Ovary (tissue), 9 donors: ENCODE results near the gene S100A16. TPM values are rescaled to one million over a fixed set of nuclear protein-coding genes. Genes with fewer than 3 reads are reported as not detected.

Source experiments
- DNase-seq, 5 donors: peaks; one replicate each; pipeline ENCODE4 v3.0.0-alpha.2; 2019 to 2020
- H3K27ac ChIP-seq, 2 donors: fragments of 200-600 bp; one replicate each; pipeline versions ENCODE4 v1.5.1 to v1.8.0; 2019 to 2022
- H3K27me3 ChIP-seq: fragments of 200-600 bp; one replicate; pipeline ENCODE4 v1.8.0; 2022
- H3K36me3 ChIP-seq: fragments of 200-600 bp; sonication (generic); one replicate; pipeline ENCODE4 v1.5.1; 2019
- H3K4me1 ChIP-seq: one replicate; pipeline ENCODE4 v1.8.1; 2013; ENCODE audit warnings: mild to moderate bottlenecking, moderate library complexity; ENCODE audit not compliant: insufficient read depth
- H3K4me3 ChIP-seq: fragments of 200-600 bp; sonication (generic); one replicate; pipeline ENCODE4 v1.5.1; 2017
- H3K9me3 ChIP-seq, 2 donors: fragments of 200-600 bp in 1 of 2; sonication (generic) in 1 of 2; one replicate each; pipeline versions ENCODE4 v1.5.1 to v1.8.1; 2013 to 2019; ENCODE audit warnings: mild to moderate bottlenecking in 1 of 2, moderate library complexity in 1 of 2
- EP300 ChIP-seq: sonication (generic); formaldehyde crosslinking; IDR thresholded peaks from one replicate; pipeline ENCODE4 v1.6.1; 2017; ENCODE audit warnings: antibody characterized with exemption
- POLR2A ChIP-seq: fragments of 450-650 bp; IDR thresholded peaks from one replicate; pipeline ENCODE4 v1.6.1; 2017; ENCODE audit warnings: antibody characterized with exemption, mild to moderate bottlenecking, moderate library complexity
- WGBS, 3 donors: extraction: QIAGEN DNeasy Blood & Tissue Kit in 1 of 3; methylation state at CpG; one replicate each; pipeline versions ENCODE4 v1.1.5 to v1.1.7; 2013 to 2017; 5-methylcytosine and 5-hydroxymethylcytosine counted together
- intact Hi-C, 4 donors: fragments of 100-400 bp; cut with DNase I; formaldehyde crosslinking; loops; one replicate each; pipeline versions ENCODE4 v1.11.0 to v1.15.1; 2022 to 2023
- polyA plus RNA-seq, 2 donors: library from polyadenylated mRNA; stranded (reverse); fragments of 200-250 nt in 1 of 2; fragments of 350-450 nt in 1 of 2; fragmentation: Illumina TruSeq in 1 of 2; extraction: RNeasy Lipid Tissue Mini Kit (QIAGEN cat#74804) in 1 of 2; gene quantifications; one replicate each; pipeline ENCODE4 v1.2.3, GENCODE V29; 2013 to 2014
- total RNA-seq, 7 donors: library from RNA; depleted of rRNA in 2 of 7; stranded (reverse); fragments of >200 nt in 2 of 7; fragmentation: NEBNext Ultra II Directional in 3 of 7; extraction: Animal tissue kit (Norgen Biotek cat#: 25700) in 3 of 7; gene quantifications; one replicate each; pipeline versions ENCODE4 v1.1.0 to v1.2.4, GENCODE V29; 2016 to 2023
- TF ChIP-seq, protein P1 (sequence below), 3 donors: fragments of 450-650 bp in 2 of 3; fragments of 200-600 bp in 1 of 3; IDR thresholded peaks; one replicate each; pipeline versions ENCODE4 v1.5.1 to v1.8.0; 2016 to 2022; ENCODE audit warnings: antibody characterized with exemption in 3 of 3, mild to moderate bottlenecking in 1 of 3
- donor health status: DM: no; HTN: no; CAD: no; lungs with moderate emphysema.
- donor health status: DM: no; HTN: no; CAD: no.
- donor health status: Bipolar disorder and iron deficiency.
- donor health status: DM: yes; HTN: yes; CAD: no.
- donor health status: DM: no; HTN: no; CAD: no.
- donor health status: DM: yes; HTN: yes; CAD: no.

The S100A16 gene
- total and polyA plus RNA-seq, 9 donors, result 40.7 to 200 (median 81.0) TPM

DNA sequence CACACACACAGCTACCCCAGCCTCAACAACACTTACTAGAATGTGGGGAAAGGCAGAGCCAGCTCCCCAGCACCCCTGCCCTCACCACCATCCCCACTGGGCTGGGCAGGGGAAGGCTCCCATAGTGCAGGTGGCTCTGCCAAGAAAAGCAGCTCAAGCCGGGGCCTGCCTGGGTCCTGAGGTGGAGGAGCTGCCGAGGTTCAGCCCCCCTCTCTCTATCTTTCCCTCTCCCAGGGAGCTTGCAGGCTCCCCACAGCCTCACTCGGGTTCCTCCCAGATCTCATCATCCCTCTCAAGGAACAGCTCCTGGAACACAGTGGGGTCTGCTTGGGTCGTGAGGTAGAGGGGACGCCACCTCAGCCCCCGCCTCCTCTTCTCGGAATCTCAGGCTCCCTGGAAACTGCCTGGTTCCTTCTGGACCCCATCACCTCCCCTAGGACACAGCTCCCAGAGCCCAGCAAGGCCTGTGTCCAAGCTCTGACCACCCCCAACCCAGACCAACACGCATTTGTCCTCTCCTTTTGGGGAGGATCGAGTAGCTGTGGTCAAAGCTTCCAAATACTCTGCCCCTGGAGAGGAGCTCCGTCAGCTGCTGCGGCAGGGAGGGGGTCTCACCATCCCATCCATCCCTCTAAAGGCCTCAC lies 704 bp downstream of the S100A16 start:
- Histone ChIP-seq H3K36me3 (no peaks in the 10 kb centered on the region), H3K4me1 (peaks cover 34% of the 10 kb centered on the region), H3K27ac (peak overlapping the region; percentile 84 to 93), H3K9me3 (no peaks in the 10 kb centered on the region), H3K4me3 (peak overlapping the region; percentile 74), H3K27me3 (no peaks in the 10 kb centered on the region)
- no peak for TF ChIP-seq EP300
- TF ChIP-seq POLR2A, result no peak
- TF ChIP-seq, protein P1, sequence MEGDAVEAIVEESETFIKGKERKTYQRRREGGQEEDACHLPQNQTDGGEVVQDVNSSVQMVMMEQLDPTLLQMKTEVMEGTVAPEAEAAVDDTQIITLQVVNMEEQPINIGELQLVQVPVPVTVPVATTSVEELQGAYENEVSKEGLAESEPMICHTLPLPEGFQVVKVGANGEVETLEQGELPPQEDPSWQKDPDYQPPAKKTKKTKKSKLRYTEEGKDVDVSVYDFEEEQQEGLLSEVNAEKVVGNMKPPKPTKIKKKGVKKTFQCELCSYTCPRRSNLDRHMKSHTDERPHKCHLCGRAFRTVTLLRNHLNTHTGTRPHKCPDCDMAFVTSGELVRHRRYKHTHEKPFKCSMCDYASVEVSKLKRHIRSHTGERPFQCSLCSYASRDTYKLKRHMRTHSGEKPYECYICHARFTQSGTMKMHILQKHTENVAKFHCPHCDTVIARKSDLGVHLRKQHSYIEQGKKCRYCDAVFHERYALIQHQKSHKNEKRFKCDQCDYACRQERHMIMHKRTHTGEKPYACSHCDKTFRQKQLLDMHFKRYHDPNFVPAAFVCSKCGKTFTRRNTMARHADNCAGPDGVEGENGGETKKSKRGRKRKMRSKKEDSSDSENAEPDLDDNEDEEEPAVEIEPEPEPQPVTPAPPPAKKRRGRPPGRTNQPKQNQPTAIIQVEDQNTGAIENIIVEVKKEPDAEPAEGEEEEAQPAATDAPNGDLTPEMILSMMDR (IDR thresholded peaks at IDR 0.05), result no peak
- intact Hi-C loops, result loop anchor here in 1 of 4 donors (2.0 kb wide), 1 partner anchor 61 kb away; no protein-coding TSS in a partner anchor
- 8 to 14% (median 12%) methylated on average over 11 of the region's 11 CpGs for WGBS, 3 donors
- DNase-seq, result peak in 3 of 5 donors; percentile 60 to 66 (median 64)

DNA sequence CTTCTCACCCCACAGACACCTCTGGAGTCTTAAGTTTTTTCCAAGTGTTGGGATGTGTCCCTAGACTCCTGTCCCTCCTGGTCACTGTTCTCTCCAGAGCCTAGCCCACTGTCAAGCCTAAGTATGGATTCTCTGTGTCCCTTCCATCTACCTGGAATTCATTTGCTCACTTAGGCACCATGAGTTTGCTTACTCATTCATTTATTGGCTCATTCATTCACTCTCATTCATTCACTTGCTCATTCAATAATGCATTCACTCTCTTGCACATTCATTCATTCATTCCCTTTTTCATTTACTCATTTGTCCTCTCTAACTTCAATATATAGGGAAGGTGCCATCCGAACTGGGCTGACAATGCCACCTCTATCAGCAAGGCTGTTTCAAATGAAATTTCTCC lies 1.6 kb downstream of the S100A16 start:
- Histone ChIP-seq H3K4me3 (peak overlapping the region; percentile 74), H3K9me3 (no peaks in the 10 kb centered on the region), H3K36me3 (no peaks in the 10 kb centered on the region), H3K27me3 (no peaks in the 10 kb centered on the region), H3K27ac (peak overlapping the region in 1 of 2 donors; percentile 84), H3K4me1 (peaks cover 30% of the 10 kb centered on the region)
- DNase-seq, result no peak
- WGBS, 3 donors, result 28 to 53% (median 44%) methylated on average over 1 of the region's 1 CpG
- TF ChIP-seq, protein P1 (IDR thresholded peaks at IDR 0.05), result no peak
- TF ChIP-seq EP300 (no peak), POLR2A (no peak)
- intact Hi-C loops, result no loop called here

- WGBS, 3 donors, result 72 to 83% (median 76%) methylated on average over 7 of the region's 7 CpGs
- Histone ChIP-seq H3K4me3 (no peak overlapping the region), H3K36me3 (no peaks in the 10 kb centered on the region), H3K27me3 (no peaks in the 10 kb centered on the region), H3K4me1 (peaks cover 27% of the 10 kb centered on the region), H3K9me3 (no peaks in the 10 kb centered on the region), H3K27ac (peak overlapping the region; percentile 54 to 72)
- intact Hi-C loops, result no loop called here
- peak in 1 of 5 donors; percentile 39 for DNase-seq
- TF ChIP-seq EP300 (no peak), POLR2A (no peak)
- TF ChIP-seq, protein P1 (IDR thresholded peaks at IDR 0.05), result no peak
Observed at GRCh38 chr1:153610811-153611301, 2.1 kb downstream of the S100A16 start.

DNA sequence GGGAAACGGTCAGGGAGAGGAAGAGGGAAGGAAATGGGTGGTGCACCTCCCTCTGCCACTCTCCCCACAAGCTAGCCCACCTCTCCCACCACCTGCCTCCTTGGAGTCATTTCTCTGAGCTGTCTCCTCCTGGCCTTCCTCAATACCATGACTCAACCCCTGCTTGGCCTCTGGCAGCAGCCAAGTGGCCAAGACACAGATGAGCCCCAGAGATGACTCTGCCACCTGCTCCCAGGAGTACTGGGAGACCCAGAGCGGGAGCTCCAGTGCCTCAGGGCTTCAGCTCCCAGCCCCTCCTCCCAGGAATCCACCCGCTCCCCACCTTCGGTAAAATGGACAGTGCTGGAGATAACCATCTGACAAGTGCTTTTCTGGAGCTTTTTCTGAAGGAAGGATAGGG lies 2.6 kb downstream of the S100A16 start:
- Histone ChIP-seq H3K36me3 (no peaks in the 10 kb centered on the region), H3K4me3 (no peak overlapping the region), H3K4me1 (peaks cover 27% of the 10 kb centered on the region), H3K9me3 (no peaks in the 10 kb centered on the region), H3K27me3 (no peaks in the 10 kb centered on the region), H3K27ac (peak overlapping the region; percentile 54 to 72)
- intact Hi-C loops, result no loop called here
- TF ChIP-seq POLR2A, result no peak
- TF ChIP-seq, protein P1 (IDR thresholded peaks at IDR 0.05), result no peak
- TF ChIP-seq EP300, result no peak
- WGBS, 3 donors, result 64 to 71% (median 66%) methylated on average over 4 of the region's 4 CpGs
- peak in 1 of 5 donors; percentile 24 for DNase-seq
